Activated CD4-positive, alpha-beta T cell treated with anti-CD3 and anti-CD28 coated beads for 48 hours (primary cell): ENCODE results near the gene PAX8.
A peak's percentile ranks its signal among the peaks of the same experiment; 100 is the strongest.

ENCODE experiments used
- DNase-seq: peaks from one replicate; pipeline ENCODE4 v3.0.0-alpha.2; 2020

The PAX8 gene

DNA sequence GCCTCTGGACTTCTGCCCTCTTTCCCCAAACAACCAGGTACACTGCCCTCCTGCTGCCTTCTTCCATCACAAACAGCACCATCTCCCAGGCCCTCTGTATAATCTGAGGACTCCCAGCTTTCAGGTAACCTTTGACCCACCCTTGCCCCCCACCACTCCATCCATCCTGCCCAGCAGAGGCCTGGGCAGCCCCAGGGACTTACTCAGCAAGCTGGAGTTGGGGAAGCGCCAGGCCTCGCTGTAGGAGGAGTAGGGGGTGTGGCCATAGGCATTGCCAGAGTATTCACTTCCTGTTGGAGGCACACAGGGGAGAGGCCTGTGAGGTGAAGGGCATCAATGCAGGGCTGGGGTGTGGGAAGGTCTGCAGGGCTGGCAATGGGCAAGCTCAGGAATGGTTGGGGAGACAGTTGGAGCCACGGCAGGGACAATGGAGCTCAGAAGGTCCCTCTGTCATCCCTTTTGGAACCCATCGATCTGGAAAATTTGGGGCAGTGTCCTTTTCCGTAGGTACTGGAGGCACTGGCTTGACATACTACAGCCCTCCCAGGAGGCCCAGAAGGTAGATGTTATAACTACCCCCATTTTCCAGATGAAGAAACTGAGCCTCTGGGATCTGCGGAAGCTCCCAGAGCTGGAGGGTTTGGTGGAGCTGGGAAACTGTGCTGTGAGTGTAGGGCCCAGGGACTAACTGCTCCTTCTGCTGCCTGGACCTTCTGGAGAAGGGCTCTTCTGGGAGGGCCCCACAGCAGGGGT is 58.7 kb downstream of the PAX8 start:
- no peak for DNase-seq

DNA sequence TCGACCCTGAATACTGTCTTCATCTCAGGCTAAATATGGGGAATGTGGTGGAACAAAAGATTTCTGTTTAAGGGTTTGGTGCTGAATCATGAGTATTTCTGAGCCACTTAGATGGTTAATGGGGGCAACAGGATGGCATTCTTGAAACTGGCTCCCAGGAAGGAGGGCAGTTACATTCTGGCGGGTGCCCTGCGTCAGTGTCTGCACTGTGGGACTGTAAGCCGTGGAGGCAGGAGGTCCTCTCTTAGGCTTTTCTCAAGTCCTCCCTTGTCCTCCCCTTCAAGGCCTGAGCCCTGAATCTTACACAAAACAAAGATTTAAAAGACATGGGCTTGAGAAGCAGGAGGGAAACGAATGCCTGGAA is 59.2 kb downstream of the PAX8 start:
- DNase-seq = no peak

DNA sequence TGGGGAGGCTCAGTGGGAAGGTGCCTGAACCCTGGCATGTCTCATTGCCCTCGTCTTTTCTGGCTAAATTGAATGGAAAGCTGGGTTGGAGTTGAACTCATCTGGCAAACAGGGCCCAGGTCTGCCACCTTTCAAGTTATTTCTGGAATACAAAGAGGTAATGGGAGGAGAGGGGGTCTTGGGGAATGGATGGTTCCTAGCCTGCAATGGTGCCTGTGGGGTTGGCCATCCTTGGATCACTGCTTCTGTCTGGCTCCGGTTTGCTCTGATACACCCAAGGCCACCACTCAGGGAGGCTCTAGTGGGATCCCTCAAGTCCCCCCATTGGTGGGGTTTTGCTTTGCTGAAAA is 59.7 kb downstream of the PAX8 start:
- no peak for DNase-seq

GRCh38 chr2:113218283-113219091 is 60.2 kb downstream of the PAX8 start:
- DNase-seq = no peak

DNA sequence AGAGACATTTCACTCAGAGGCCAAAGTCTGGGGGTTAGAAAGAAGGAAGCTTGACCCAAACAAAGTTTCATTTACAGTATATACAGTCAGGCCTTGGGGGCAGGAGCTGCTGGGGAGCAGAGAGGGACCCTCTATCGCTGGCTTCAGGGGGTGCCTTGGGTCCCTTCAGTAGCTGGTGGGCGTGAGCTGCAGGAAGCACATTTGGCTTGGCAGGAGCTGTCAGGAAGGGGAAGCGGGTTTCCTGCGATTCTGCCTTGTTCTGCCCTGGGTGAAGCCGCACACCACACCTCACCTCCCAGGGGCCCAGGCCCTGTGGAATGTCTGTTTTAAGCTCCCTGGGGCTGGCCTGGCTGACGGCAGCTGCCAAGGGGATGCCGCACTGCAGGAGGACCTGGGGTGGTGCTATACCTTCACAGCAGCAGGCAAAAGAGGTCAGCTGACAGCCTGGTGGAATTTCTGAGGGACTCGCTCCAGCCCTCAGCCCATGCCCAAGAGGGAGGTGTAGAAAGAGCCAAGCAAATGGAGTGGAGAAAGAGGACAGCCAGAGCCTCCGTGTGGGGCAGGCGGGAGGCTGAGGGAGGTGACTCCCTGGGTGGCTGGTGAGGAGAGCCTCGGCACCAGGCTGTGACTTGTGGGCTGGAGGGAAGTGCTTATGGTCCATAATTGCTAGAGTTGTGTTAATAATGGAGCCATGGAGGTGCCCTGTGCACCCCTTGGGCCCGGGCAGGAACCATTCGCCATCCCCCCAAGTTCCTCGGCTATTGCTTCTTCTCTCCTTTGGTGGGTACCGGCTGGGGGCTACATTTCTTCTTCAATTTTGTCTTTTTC is 61.1 kb downstream of the PAX8 start:
- no peak for DNase-seq

GRCh38 chr2:113216891-113217454 is 61.7 kb downstream of the PAX8 start:
- DNase-seq = no peak

DNA sequence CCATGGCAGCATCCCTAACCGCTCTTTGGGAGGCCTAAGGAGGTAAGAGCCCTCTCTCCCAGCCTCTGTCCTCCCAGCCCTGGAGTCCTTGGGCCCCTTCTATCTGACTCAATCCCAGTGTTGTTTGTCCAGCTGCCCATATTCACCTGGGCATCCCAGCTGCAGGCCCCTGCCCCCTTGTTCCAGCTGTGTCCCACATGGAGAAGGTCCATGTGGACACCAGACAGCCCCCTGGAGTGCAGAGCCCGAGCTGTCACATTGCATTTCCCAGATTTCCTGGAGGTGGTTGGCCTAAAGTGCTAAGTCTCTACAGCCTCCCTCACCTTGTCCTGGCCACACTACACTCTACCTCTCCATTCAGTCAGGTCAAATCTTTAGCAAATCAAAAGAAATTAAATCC is 62.4 kb downstream of the PAX8 start:
- no peak for DNase-seq

DNA sequence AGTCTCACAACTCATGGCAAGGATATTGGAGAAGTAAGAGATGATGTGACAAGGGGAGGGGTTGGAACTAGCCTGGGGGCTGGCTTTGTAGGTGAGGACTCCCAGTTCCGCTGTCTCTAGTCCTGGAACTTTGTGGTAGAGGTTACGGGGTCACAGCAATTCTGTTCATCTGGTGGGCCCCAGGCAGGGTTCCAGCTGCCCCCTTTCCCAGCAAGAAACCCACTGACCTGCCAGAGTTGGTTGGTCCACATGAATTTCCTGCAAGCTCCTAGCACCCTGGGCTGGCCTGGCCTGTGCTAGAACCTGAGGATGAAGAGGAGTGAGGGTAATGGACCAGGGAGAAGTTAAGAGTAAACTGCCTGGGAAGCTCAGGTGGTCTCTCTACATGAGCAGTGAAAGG is 63.7 kb downstream of the PAX8 start:
- no peak for DNase-seq

DNA sequence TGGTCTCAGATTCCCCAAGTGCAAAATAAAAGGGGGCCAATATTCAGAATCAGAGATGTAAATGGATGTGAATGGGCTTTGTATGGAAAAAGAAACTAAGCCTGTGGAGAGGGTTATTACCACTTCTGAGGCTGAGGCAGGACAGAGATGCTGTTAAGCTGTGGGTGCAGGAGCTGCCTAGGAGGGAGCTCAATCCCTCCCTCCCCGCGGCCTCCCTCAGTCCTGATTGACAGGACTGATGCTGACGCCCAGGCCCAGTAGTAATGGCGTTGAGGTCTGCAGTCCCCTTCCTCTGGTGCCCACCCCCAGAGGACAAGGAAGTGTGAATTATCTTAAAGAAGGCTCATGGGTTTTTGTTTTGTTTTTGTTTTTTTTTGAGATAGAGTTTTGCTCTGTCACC is 64.6 kb downstream of the PAX8 start:
- DNase-seq = no peak

GRCh38 chr2:113213061-113213930 is 65.4 kb downstream of the PAX8 start:
- DNase-seq = no peak

DNA sequence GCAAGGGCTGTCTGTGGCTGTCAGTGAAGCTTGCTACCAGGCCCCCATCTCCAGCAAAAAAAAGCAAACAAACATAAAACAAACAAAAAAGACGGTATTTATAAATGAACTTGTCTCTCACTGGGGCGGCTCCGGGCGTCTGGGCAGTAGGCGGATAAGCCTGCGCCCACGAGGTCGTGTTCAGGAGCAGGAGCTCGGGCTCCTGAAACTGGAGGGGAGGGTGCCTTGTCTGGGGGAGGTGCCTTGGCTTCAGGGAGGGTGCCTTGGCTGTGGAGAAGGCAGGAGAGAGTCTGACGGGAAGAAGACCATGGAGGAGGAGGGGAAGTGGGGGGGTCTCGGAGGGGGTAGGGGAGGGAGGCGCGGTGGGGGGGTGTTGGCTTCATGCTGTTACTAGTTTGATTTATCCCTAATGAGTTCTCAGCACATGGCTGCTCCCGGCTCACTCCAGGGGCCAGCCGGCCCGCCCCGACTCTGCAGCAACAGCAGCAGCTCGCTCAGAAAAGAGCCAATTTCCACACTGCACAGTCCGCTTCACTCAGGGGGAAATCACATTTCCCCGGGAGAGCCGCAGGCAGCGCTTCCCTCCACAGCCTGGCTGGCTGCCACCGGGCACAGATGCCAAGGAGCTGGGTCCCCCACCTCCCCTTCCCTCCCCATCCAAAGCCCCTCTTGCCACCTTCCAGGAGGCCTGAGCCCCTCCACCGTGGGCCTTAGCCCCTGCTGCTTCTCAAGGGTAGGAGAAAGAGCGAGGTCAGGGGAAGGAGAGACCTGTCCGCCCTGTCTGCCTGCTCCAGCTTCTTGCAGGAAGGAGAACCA is 66.3 kb downstream of the PAX8 start:
- no peak for DNase-seq

- no peak for DNase-seq
Measured at GRCh38 chr2:113211226-113212105, 67.3 kb downstream of the PAX8 start.

DNA sequence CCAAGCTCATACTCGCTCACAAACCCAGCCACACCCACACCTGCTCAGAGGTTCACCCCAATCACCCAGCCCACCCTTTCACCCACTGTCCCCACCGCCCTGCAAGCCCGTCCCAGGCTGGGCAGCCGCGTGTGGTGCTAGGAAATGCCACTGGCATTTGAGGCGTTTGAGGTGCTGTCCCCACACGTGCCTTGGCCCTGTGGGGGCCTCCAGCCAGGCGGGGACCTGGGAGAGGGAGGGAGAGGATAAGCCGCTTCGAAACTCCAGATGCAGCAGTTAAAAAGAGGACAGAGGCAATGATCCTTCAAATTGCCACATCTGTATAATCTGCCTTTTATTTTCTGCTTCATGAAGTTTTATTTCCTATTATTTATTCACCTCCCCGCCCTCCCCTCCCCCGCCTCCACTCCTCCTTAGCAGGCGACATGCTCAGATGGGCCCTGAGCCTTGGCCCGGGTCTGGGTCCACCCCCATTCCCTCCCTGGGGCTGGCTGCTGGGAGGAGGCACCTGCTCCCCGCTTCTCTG is 69.0 kb downstream of the PAX8 start:
- DNase-seq = no peak

DNA sequence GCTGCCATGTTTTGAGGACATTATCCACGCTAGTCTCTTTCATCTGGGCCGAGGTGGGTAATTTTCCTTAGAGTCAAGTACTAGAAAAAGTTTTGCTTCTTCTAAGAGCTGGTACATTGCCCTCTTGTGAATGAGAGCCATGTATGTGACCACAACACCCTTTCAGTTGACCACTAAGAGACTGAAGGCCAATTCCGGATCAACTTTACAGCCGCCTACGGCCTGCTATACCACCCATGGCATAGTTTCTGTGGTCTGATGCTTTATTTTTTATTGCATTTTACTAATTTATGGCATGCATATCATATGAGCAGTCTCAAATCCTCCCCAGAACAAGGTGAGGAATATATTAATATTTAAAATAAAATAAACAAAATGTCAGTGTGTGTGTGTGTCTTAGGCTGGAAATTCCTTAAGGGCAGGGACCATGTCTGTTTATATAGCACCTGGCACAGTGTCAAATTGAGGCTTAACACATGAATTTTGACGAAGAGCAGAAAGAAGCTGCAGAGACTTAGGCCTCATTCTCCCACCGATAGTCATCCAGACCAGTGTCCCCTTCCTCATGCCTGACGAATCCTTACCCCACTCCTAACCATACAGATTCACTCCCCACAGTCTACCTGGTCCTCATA is 69.6 kb downstream of the PAX8 start:
- DNase-seq = no peak

GRCh38 chr2:113208396-113208795 is 70.3 kb downstream of the PAX8 start:
- DNase-seq = no peak

DNA sequence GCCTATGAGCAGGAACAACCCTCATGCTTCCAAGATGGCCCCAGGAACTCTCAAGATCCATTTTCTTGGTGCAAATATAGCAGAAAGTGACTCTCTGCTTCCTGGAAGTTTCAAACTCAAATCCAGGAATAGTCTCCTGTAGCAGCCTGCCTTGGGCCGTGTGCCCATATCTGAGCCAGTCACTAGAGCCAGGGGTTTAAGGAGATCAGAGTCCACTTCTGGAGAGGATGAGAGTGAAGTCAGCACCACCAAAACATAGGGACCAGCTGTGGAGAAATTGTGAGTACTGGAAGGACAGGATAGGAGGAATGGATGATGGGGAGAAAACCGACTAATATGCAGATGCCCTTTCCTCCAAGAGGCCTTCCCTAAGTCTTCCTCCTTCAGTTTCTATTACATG is 71.7 kb downstream of the PAX8 start:
- DNase-seq = no peak

DNA sequence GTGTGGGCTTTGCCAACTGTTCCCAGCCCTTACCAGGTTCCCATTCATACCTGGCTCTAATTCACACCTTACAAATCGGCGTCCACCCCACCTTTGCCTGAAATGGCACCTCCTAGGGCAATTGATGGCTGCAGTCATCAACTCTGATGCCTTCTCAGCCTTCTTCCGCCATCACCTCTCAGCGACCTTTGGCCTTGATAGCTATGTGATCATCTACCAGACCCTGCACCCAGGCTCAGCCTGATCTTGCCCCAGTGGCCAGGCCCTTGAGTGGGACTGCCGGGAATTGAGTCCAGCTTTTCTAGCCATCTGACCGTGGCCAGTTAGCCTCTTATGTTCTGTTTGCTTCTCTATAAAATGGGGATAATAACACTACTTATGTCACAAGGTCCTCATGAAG is 72.5 kb downstream of the PAX8 start:
- no peak for DNase-seq

GRCh38 chr2:113203901-113204519 is 74.7 kb downstream of the PAX8 start:
- peak; percentile 82 for DNase-seq

- DNase-seq = no peak
Measured at GRCh38 chr2:113203217-113203530, 75.5 kb downstream of the PAX8 start.
